Effector CD4-positive, alpha-beta T cell (primary cell): ENCODE data around the gene PTPN20.

ENCODE experiments used
- DNase-seq: peaks from one replicate; pipeline ENCODE4 v3.0.0-alpha.2; 2020

Gene PTPN20

DNA sequence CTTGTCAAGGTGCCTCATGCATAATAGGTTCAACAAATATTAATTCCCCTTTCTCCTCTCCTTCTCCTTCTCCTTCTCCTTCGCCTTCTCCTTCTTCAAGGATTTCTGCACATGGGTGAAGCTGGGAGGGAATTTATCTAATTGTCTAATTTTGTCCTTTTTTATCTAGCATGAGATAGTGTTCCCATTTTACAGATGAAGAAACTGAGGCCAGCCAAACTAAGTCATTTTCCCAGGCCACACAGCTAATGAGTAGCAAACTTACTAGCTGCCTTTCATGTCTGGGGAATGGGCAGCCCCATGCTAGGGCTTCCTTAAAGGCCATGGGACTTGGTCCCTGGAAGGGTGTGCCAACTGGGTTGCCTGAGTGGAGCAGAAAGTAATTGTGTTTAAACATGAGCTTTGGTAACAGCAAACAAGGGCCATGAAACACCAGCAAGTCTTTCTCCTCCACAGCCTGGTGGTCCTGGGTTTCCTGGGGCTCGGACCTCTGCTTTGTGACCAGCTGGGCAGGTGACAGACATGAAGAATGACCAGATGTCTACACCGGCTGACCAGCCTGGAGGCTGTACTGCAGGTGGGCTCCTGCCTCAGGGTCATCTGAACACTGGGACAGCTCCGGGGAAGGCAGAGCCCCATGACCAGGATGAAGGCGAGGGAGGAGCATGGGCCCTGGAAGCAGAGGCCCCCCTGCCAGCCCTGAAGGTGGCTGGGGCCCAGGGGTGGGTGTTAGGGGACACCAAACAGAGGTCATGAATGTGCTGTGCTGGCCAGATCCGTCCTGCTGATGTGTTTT lies 138.0 kb downstream of the PTPN20 start:
- DNase-seq: no peak

- no peak for DNase-seq
These were observed 138.7 kb downstream of the PTPN20 start for GRCh38 chr10:47049906-47050305.

DNA sequence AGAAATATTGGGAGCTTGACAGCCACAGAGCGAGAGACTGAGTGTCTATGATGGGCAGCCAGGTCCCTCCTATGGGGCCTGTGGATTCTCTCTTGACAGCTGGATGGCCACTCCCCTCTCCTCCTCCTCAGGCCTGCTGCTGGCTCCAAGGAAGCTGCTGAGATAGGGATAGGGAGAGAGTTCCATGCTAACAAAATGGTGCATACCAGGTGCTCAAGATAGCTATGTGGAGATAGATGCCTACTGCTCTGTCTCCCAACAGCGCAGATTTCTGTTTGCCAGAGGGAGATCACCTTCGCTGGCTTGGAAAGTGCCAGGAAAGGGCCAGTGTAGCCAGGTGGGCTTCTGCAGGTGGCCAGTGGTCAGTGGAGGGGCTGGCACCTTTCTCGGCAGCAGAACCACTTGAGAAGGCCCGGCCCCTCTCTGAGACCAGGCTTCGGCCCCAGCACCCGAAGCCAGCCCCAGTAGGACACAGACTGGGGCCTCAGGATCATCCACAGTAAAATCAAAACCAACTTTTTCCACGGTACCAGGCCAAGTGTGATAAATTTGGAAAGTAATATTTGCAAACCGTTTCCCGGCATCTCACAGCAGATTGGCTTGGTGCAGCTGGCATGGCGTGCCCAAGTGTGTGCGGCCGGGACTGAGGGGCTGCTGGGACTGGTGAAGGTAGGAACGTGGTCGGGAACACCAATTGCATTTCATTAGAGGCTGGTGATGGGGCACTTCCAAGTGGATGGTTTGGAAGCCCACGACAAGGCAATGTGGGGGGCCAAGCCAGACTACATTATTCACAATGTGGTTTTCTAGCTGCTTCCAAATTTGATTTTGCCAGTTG lies 139.6 kb downstream of the PTPN20 start:
- DNase-seq: no peak

DNA sequence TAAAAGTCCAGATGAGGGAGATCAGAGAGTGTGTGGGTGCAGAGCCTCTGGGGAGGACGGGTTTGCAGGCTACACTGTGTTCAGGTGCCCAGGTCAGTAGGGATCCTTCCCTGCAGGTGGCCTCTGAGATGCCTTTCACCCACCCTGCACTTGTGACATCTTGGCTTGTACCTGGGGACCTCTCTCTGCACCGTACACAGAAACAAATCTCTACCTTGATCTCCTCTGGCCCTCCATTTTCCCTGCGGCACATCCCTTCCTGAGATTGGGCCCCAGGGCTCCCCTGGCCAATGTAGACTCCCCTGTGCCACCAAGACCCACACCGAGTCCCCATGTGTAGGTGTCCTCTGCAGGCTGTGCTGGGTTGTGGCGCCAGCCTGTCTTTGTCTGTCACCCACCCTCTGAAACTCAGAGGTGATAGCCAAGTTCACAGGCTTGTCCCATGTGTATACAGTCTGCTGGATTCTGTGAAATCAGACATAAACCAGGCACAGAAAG lies 140.6 kb downstream of the PTPN20 start:
- DNase-seq: no peak
